Measurements from ENCODE around the gene OSBPL10. TPM values are rescaled to one million over a fixed set of nuclear protein-coding genes. Genes with fewer than 3 reads are reported as not detected.

Gene OSBPL10
- polyA plus RNA-seq, 2 of the 4 experiments (the other 2 are of a cell fraction): 9.2 to 17.0 TPM

DNA sequence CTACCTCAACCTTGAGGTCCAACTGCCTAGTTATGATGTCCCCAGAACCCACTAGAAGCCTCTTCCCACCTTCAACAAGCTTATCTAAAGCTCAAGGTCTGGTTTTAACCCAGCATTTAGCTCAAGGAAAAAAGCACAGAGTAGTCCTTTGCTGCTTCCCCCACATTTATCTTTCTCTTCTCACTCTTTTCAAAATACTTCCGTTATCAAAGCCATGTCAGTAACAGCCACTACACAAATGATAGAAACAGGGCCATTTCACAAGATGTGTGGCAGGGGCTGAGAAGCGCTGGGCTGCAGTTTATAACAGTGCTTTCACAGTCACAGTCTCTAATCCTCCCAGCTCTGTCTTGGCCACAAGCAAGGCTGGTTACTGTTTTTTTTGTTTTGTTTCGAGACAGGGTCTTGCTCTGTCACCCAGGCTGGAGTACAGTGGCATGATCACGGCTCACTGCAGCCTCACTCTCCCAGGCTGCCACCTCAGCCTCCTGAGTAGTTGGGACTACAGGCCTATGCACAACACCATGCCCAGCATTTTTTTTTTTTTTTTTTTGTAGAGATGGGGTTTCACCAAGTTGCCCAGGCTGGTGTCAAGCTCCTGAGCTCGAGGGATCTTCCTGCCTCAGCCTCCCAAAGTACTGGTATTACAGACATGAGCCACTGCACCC is 218.8 kb downstream of the OSBPL10 start:
- DNase-seq (ENCODE audit: low read depth in 1 of 2, low spot score in 1 of 2) (no peak), FAIRE-seq (no peak), ATAC-seq (no peak)
- H3K9me3 ChIP-seq: no peaks in the 10 kb centered on the region
- H3K4me2 ChIP-seq: no peak overlapping the region
- ChIA-PET CTCF (interaction anchor here (0.9 kb wide), 1 partner anchor 38 kb away, joined by 3 read pairs; no protein-coding TSS in a partner anchor), POLR2A (interaction anchor here (0.7 kb wide), 1 partner anchor 604 kb away, joined by 6 read pairs; no protein-coding TSS in a partner anchor)
- TF ChIP-seq, protein P1, sequence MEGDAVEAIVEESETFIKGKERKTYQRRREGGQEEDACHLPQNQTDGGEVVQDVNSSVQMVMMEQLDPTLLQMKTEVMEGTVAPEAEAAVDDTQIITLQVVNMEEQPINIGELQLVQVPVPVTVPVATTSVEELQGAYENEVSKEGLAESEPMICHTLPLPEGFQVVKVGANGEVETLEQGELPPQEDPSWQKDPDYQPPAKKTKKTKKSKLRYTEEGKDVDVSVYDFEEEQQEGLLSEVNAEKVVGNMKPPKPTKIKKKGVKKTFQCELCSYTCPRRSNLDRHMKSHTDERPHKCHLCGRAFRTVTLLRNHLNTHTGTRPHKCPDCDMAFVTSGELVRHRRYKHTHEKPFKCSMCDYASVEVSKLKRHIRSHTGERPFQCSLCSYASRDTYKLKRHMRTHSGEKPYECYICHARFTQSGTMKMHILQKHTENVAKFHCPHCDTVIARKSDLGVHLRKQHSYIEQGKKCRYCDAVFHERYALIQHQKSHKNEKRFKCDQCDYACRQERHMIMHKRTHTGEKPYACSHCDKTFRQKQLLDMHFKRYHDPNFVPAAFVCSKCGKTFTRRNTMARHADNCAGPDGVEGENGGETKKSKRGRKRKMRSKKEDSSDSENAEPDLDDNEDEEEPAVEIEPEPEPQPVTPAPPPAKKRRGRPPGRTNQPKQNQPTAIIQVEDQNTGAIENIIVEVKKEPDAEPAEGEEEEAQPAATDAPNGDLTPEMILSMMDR (IDR thresholded peaks at IDR 0.05): no peak
- TF ChIP-seq POLR2A (IDR thresholded peaks at IDR 0.05; ENCODE audit: low read length) (no peak), CEBPB (IDR thresholded peaks at IDR 0.05) (no peak), RARB (CRISPR knock-in tag; IDR thresholded peaks at IDR 0.05) (no peak), CBX2 (IDR thresholded peaks at IDR 0.05; ENCODE audit: borderline replicate concordance, low read depth) (no peak)
- H3K4me1 ChIP-seq: no peaks in the 10 kb centered on the region
- no peak overlapping the region for H3K27ac ChIP-seq
- no peak overlapping the region for H3K4me3 ChIP-seq
- 74% methylated on average over 5 of the region's 5 CpGs for WGBS (ENCODE audit: missing lambda C conversion rate)

DNA sequence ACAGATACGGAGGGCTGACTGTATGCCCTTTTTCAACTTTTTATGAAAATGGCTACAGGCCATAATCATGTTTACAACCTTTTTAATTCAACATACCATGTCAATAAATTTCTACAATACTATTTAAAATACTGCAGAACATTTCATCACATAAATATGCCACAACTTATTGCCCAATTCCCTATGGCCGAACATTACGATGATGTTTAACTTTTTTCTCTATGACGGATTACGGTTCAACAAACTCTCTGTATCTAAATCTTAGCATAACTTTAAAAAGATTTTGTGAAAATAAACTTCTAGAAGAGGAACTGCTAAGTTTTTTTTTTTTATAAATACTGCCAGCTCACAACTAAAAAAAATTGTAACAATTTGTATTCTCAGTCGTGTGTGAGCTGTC is 220.4 kb downstream of the OSBPL10 start:
- ATAC-seq (no peak), DNase-seq (ENCODE audit: low read depth in 1 of 2, low spot score in 1 of 2) (no peak), FAIRE-seq (no peak)
- ChIA-PET CTCF (no interaction called here), POLR2A (no interaction called here)
- Histone ChIP-seq H3K27ac (no peak overlapping the region), H3K4me2 (no peak overlapping the region), H3K9me3 (no peaks in the 10 kb centered on the region), H3K4me1 (no peaks in the 10 kb centered on the region), H3K4me3 (no peak overlapping the region)
- WGBS (ENCODE audit: missing lambda C conversion rate): 85% methylated on average over 6 of the region's 6 CpGs
- TF ChIP-seq HOXB13 (CRISPR knock-in tag; IDR thresholded peaks at IDR 0.05; ENCODE audit: low read depth): no peak
- TF ChIP-seq MAX (IDR thresholded peaks at IDR 0.05): no peak
- no peak for TF ChIP-seq HOXB5 (CRISPR knock-in tag; IDR thresholded peaks at IDR 0.05)
- TF ChIP-seq EP300 (IDR thresholded peaks at IDR 0.05): no peak
- no peak for TF ChIP-seq HEYL (CRISPR knock-in tag; IDR thresholded peaks at IDR 0.05)
- TF ChIP-seq, protein P2, sequence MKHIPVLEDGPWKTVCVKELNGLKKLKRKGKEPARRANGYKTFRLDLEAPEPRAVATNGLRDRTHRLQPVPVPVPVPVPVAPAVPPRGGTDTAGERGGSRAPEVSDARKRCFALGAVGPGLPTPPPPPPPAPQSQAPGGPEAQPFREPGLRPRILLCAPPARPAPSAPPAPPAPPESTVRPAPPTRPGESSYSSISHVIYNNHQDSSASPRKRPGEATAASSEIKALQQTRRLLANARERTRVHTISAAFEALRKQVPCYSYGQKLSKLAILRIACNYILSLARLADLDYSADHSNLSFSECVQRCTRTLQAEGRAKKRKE (CRISPR knock-in tag; IDR thresholded peaks at IDR 0.05; ENCODE audit: low read depth): no peak
- no peak for TF ChIP-seq REST (IDR thresholded peaks at IDR 0.05)
- no peak for TF ChIP-seq JUN (IDR thresholded peaks at IDR 0.05)
- TF ChIP-seq HOXA7 (CRISPR knock-in tag; IDR thresholded peaks at IDR 0.05): no peak
- TF ChIP-seq EHMT2 (IDR thresholded peaks at IDR 0.05; ENCODE audit: low read depth): no peak
- no peak for TF ChIP-seq PHF8 (IDR thresholded peaks at IDR 0.05; ENCODE audit: borderline replicate concordance, low read depth)
- no peak for TF ChIP-seq NFE2L2 (conservative IDR thresholded peaks at IDR 0.05; ENCODE audit: low read length)
- TF ChIP-seq ZC3H11A (IDR thresholded peaks at IDR 0.05): no peak
- no peak for TF ChIP-seq JUNB (IDR thresholded peaks at IDR 0.05)
- TF ChIP-seq NPAS2 (CRISPR knock-in tag; IDR thresholded peaks at IDR 0.05; ENCODE audit: borderline replicate concordance): no peak
- TF ChIP-seq RFX5 (IDR thresholded peaks at IDR 0.05): no peak
- TF ChIP-seq TFCP2L1 (CRISPR knock-in tag; IDR thresholded peaks at IDR 0.05): no peak
- TF ChIP-seq EHF (CRISPR knock-in tag; IDR thresholded peaks at IDR 0.05): no peak
- TF ChIP-seq KDM1A (IDR thresholded peaks at IDR 0.05; ENCODE audit: low read depth): no peak
- no peak for TF ChIP-seq MYC (IDR thresholded peaks at IDR 0.05; ENCODE audit: borderline replicate concordance, low read length)

All from A549 (cell line).